Cardiac fibroblast (primary cell): ENCODE measurements around the gene GALNS.

Source experiments
- DNase-seq, 2 donors: peaks; one replicate each; pipeline versions ENCODE4 v3.0.0 to v3.0.0-alpha.2; 2010; ENCODE audit warnings: low read depth in 2 of 2
- H3K4me3 ChIP-seq, 2 donors: replicated peaks in 1 of 2; 1 replicate in 1 of 2; 2 replicates in 1 of 2; pipeline ENCODE4 v1.5.1; 2011; ENCODE audit warnings: low read depth in 2 of 2, low read length in 2 of 2, mild to moderate bottlenecking in 2 of 2, moderate library complexity in 1 of 2
- CTCF ChIP-seq: IDR thresholded peaks from one replicate; pipeline ENCODE4 v1.5.1; 2011; ENCODE audit warnings: low read depth, mild to moderate bottlenecking, low read length, inconsistent platforms

Gene GALNS

GRCh38 chr16:88883117-88883895 lies 26.6 kb upstream of the GALNS start:
- no peak overlapping the region for H3K4me3 ChIP-seq
- TF ChIP-seq CTCF, result no peak
- DNase-seq, result no peak

- no peak for TF ChIP-seq CTCF
- no peak for DNase-seq
- H3K4me3 ChIP-seq, result no peak overlapping the region
Observed at GRCh38 chr16:88882358-88883030, 25.7 kb upstream of the GALNS start.

GRCh38 chr16:88881675-88882357 lies 25.1 kb upstream of the GALNS start:
- H3K4me3 ChIP-seq, result no peak overlapping the region
- no peak for DNase-seq
- TF ChIP-seq CTCF, result no peak

- no peak for DNase-seq
- H3K4me3 ChIP-seq, result no peak overlapping the region
- TF ChIP-seq CTCF, result no peak
Observed at GRCh38 chr16:88881007-88881615, 24.4 kb upstream of the GALNS start.

- no peak overlapping the region for H3K4me3 ChIP-seq
- no peak for DNase-seq
- TF ChIP-seq CTCF, result no peak
Observed at GRCh38 chr16:88880226-88881006, 23.7 kb upstream of the GALNS start.

GRCh38 chr16:88879788-88880055 lies 23.0 kb upstream of the GALNS start:
- no peak for DNase-seq
- H3K4me3 ChIP-seq, result no peak overlapping the region
- no peak for TF ChIP-seq CTCF
